Gastroesophageal sphincter (tissue), 3 donors: Measurements from ENCODE around the gene ADRM1.

ENCODE experiments used
- POLR2AphosphoS5 ChIP-seq: sonication (generic); formaldehyde crosslinking; IDR thresholded peaks from one replicate; pipeline ENCODE4 v1.6.1; 2017; ENCODE audit warnings: antibody characterized with exemption
- TF ChIP-seq, protein P1 (sequence below), 4 experiments: fragments of 200-600 bp in 2 of 4; fragments of 450-650 bp in 2 of 4; sonication (generic) in 1 of 4; IDR thresholded peaks; one replicate each; pipeline ENCODE4 v1.5.1; 2017 to 2019; ENCODE audit warnings: antibody characterized with exemption in 4 of 4, mild to moderate bottlenecking in 2 of 4, moderate library complexity in 2 of 4

DNA sequence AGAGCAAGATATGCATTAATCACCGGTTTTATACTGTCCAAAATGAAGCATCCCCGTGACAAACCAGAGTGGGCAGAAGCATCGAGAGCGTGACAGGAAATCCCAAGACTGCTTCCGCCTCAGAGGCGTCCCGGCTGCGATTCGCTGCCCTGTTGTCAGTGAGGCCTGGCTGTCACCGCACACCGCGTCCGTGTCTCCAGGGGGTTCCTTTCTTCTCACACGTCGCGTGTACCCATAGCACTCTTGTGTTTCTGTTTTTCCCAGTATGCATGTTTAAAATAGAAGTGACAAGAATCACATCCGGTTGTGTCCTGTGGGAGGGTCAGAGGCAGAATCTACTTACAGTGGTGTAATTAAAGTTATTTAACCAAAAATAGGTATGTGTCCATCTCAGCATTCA lies 8.3 kb upstream of the ADRM1 start:
- TF ChIP-seq, protein P1, sequence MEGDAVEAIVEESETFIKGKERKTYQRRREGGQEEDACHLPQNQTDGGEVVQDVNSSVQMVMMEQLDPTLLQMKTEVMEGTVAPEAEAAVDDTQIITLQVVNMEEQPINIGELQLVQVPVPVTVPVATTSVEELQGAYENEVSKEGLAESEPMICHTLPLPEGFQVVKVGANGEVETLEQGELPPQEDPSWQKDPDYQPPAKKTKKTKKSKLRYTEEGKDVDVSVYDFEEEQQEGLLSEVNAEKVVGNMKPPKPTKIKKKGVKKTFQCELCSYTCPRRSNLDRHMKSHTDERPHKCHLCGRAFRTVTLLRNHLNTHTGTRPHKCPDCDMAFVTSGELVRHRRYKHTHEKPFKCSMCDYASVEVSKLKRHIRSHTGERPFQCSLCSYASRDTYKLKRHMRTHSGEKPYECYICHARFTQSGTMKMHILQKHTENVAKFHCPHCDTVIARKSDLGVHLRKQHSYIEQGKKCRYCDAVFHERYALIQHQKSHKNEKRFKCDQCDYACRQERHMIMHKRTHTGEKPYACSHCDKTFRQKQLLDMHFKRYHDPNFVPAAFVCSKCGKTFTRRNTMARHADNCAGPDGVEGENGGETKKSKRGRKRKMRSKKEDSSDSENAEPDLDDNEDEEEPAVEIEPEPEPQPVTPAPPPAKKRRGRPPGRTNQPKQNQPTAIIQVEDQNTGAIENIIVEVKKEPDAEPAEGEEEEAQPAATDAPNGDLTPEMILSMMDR (IDR thresholded peaks at IDR 0.05) = no peak
- TF ChIP-seq POLR2AphosphoS5 = no peak
